GM12873 (cell line): Measurements from ENCODE around the gene PSD4.

ENCODE experiments used
- CTCF ChIP-seq: IDR thresholded peaks from 2 replicates; pipeline ENCODE4 v1.5.1; 2012; ENCODE audit warnings: low read depth, mild to moderate bottlenecking, moderate library complexity, low read length, control low read depth; ENCODE audit not compliant: insufficient read depth; ENCODE audit errors: missing control alignments

The PSD4 gene

GRCh38 chr2:113226462-113226861 is 52.7 kb downstream of the PSD4 start:
- TF ChIP-seq CTCF, result no peak

GRCh38 chr2:113227290-113227689 is 53.5 kb downstream of the PSD4 start:
- no peak for TF ChIP-seq CTCF

GRCh38 chr2:113227698-113228097 is 53.9 kb downstream of the PSD4 start:
- no peak for TF ChIP-seq CTCF

GRCh38 chr2:113228351-113228750 is 54.6 kb downstream of the PSD4 start:
- TF ChIP-seq CTCF, result no peak

- no peak for TF ChIP-seq CTCF
Measured at GRCh38 chr2:113228991-113229716, 55.4 kb downstream of the PSD4 start.

GRCh38 chr2:113229795-113230194 is 56.0 kb downstream of the PSD4 start:
- no peak for TF ChIP-seq CTCF

- TF ChIP-seq CTCF, result no peak
Measured at GRCh38 chr2:113230531-113230930, 56.8 kb downstream of the PSD4 start.
